Measurements from ENCODE around the gene OGDHL. TPM values are rescaled to one million over a fixed set of nuclear protein-coding genes. Genes with fewer than 3 reads are reported as not detected.

OGDHL gene
- total RNA-seq, 1 experiment from 2014 or later = 21.4 TPM

- peak overlapping the region; percentile 75 for H3K4me3 Mint-ChIP-seq (ENCODE audit: unreplicated experiment)
- intact Hi-C loops (cut with micrococcal nuclease; ENCODE audit: unreplicated experiment) = no loop called here
- CTCF ChIA-PET = no interaction called here
These were observed 1.3 kb downstream of the OGDHL start for GRCh38 chr10:49760789-49761188.

GRCh38 chr10:49759787-49760551 lies 2.2 kb downstream of the OGDHL start:
- H3K4me3 ChIP-seq (ENCODE audit: low read depth, low read length) = no peak overlapping the region
- DNase-seq = no peak
- no peak overlapping the region for H3K27ac Mint-ChIP-seq (ENCODE audit: unreplicated experiment)
- TF ChIP-seq CTCF (IDR thresholded peaks at IDR 0.05; ENCODE audit: insufficient read depth in 1 of 2, low read depth in 1 of 2, low read length in 1 of 2, severe bottlenecking in 1 of 2, unreplicated experiment in 1 of 2) = no peak
- ChIA-PET CTCF (no interaction called here), POLR2A (no interaction called here)
- peaks cover 8% of the 10 kb centered on the region for H3K4me1 Mint-ChIP-seq (ENCODE audit: low read depth, unreplicated experiment)
- peaks cover 3% of the 10 kb centered on the region for H3K27me3 Mint-ChIP-seq (ENCODE audit: insufficient read depth, unreplicated experiment)
- H3K36me3 Mint-ChIP-seq (ENCODE audit: insufficient read depth, unreplicated experiment) = peaks cover 18% of the 10 kb centered on the region
- intact Hi-C loops (cut with micrococcal nuclease; ENCODE audit: unreplicated experiment) = no loop called here
- no peaks in the 10 kb centered on the region for H3K27me3 ChIP-seq (replicated peaks; ENCODE audit: control insufficient read depth, insufficient read depth, low read length)
- no peaks in the 10 kb centered on the region for H3K9me3 ChIP-seq
- H3K4me1 ChIP-seq = 0 out of 2 replicates have a peak, but pooled peaks cover 7% of the 10 kb centered on the region
- H3K9me3 Mint-ChIP-seq (ENCODE audit: unreplicated experiment) = no peaks in the 10 kb centered on the region
- BruUV-seq (replicated peaks) = no TSS peak
- H3K36me3 ChIP-seq (ENCODE audit: control insufficient read depth, insufficient read depth, low read length) = no peaks in the 10 kb centered on the region
- no peak overlapping the region for H3K4me3 Mint-ChIP-seq (ENCODE audit: unreplicated experiment)

More at GRCh38 chr10:49760789-49761188, 1.3 kb downstream of the OGDHL start:
- Mint-ChIP-seq H3K27me3 (ENCODE audit: insufficient read depth, unreplicated experiment) (peaks cover 3% of the 10 kb centered on the region), H3K4me1 (ENCODE audit: low read depth, unreplicated experiment) (peaks cover 8% of the 10 kb centered on the region), H3K9me3 (ENCODE audit: unreplicated experiment) (no peaks in the 10 kb centered on the region), H3K27ac (ENCODE audit: unreplicated experiment) (no peak overlapping the region), H3K36me3 (ENCODE audit: insufficient read depth, unreplicated experiment) (peaks cover 18% of the 10 kb centered on the region)
- 0 out of 2 replicates have a peak, but pooled peaks cover 7% of the 10 kb centered on the region for H3K4me1 ChIP-seq
- no TSS peak for BruUV-seq (replicated peaks)
- no peak for TF ChIP-seq CTCF (IDR thresholded peaks at IDR 0.05; ENCODE audit: insufficient read depth in 1 of 2, low read depth in 1 of 2, low read length in 1 of 2, severe bottlenecking in 1 of 2, unreplicated experiment in 1 of 2)
- H3K9me3 ChIP-seq = no peaks in the 10 kb centered on the region
- no peak for DNase-seq
- POLR2A ChIA-PET = no interaction called here
- H3K36me3 ChIP-seq (ENCODE audit: control insufficient read depth, insufficient read depth, low read length) = no peaks in the 10 kb centered on the region
- H3K4me3 ChIP-seq (ENCODE audit: low read depth, low read length) = no peak overlapping the region
- H3K27me3 ChIP-seq (replicated peaks; ENCODE audit: control insufficient read depth, insufficient read depth, low read length) = no peaks in the 10 kb centered on the region

GRCh38 chr10:49758249-49758930 lies 3.7 kb downstream of the OGDHL start:
- Mint-ChIP-seq H3K9me3 (ENCODE audit: unreplicated experiment) (no peaks in the 10 kb centered on the region), H3K4me3 (ENCODE audit: unreplicated experiment) (no peak overlapping the region), H3K4me1 (ENCODE audit: low read depth, unreplicated experiment) (peaks cover 8% of the 10 kb centered on the region), H3K36me3 (ENCODE audit: insufficient read depth, unreplicated experiment) (peaks cover 18% of the 10 kb centered on the region), H3K27ac (ENCODE audit: unreplicated experiment) (no peak overlapping the region), H3K27me3 (ENCODE audit: insufficient read depth, unreplicated experiment) (no peaks in the 10 kb centered on the region)
- no peak for DNase-seq
- Histone ChIP-seq H3K27me3 (replicated peaks; ENCODE audit: control insufficient read depth, insufficient read depth, low read length) (no peaks in the 10 kb centered on the region), H3K36me3 (ENCODE audit: control insufficient read depth, insufficient read depth, low read length) (no peaks in the 10 kb centered on the region), H3K4me3 (ENCODE audit: low read depth, low read length) (no peak overlapping the region), H3K9me3 (no peaks in the 10 kb centered on the region), H3K4me1 (0 out of 2 replicates have a peak, but pooled peaks cover 7% of the 10 kb centered on the region)
- intact Hi-C loops (cut with micrococcal nuclease; ENCODE audit: unreplicated experiment) = no loop called here
- ChIA-PET CTCF (no interaction called here), POLR2A (no interaction called here)
- no peak for TF ChIP-seq CTCF (IDR thresholded peaks at IDR 0.05; ENCODE audit: insufficient read depth in 1 of 2, low read depth in 1 of 2, low read length in 1 of 2, severe bottlenecking in 1 of 2, unreplicated experiment in 1 of 2)
- no TSS peak for BruUV-seq (replicated peaks)
